HG03457 (cell line): ENCODE measurements around the gene NLRP11.
"Not testable (repeated sequence)": the region's sequence is repeated elsewhere in the genome, so short reads cannot be mapped to it uniquely, and the experiment has no call there.

Experiments
- ATAC-seq: cut with Tn5 transposase; IDR thresholded peaks from one replicate; pipeline ENCODE4 v1.9.1; 2021; ENCODE audit warnings: moderate number of reproducible peaks; ENCODE audit not compliant: unreplicated experiment

NLRP11 gene

GRCh38 chr19:55781112-55781511, 50.7 kb downstream of the NLRP11 start:
- ATAC-seq, result no peak

DNA sequence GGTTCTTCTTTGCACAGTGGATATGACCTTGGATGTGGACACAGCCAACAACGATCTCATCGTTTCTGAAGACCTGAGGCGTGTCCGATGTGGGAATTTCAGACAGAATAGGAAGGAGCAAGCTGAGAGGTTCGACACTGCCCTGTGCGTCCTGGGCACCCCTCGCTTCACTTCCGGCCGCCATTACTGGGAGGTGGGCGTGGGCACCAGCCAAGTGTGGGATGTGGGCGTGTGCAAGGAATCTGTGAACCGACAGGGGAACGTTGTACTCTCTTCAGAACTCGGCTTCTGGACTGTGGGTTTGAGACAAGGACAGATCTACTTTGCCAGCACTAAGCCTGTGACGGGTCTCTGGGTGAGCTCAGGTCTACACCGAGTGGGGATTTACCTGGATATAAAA, 53.5 kb downstream of the NLRP11 start:
- no peak for ATAC-seq

GRCh38 chr19:55777528-55777927, 54.3 kb downstream of the NLRP11 start:
- no peak for ATAC-seq

GRCh38 chr19:55769632-55770031, 62.2 kb downstream of the NLRP11 start:
- ATAC-seq, result not testable (repeated sequence)

GRCh38 chr19:55768818-55769217, 63.0 kb downstream of the NLRP11 start, which contains the start of gene RFPL4AL1:
RFPL4AL1 (plus strand) TSS chr19:55769118; CDS start chr19:55771805, 2,687 bp downstream.
- not testable (repeated sequence) for ATAC-seq

- ATAC-seq, result no peak
Observed at GRCh38 chr19:55766466-55766865, 65.3 kb downstream of the NLRP11 start.

DNA sequence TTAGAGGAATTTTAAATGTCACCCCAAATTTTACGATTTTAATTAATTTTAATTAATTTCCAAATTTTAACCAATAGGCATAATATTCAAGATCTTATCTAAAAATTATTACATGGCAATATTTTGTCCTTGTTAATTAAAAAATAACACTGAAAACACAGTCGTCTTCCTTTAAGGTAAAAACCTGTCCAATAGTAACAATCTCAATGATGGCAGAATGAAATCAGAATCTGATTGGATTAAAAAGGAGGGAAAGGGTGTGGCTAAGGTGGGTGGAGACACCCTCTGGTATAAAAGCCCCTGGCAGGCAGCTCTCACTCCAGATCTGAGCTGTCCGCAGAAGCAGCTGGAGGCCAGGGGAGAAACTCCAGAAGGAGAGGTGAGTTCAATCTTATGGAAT, 73.0 kb downstream of the NLRP11 start, which contains the start of gene RFPL4A:
Gene RFPL4A, plus strand, starts transcription at position 301 of the 400 bp plus-strand sequence. CDS start 2,704 bp downstream, outside the sequence.
- ATAC-seq, result not testable (repeated sequence)

- ATAC-seq, result not testable (repeated sequence)
Observed at GRCh38 chr19:55756808-55757207, 75.0 kb downstream of the NLRP11 start.

GRCh38 chr19:55753401-55753800, 78.4 kb downstream of the NLRP11 start:
- ATAC-seq, result no peak

DNA sequence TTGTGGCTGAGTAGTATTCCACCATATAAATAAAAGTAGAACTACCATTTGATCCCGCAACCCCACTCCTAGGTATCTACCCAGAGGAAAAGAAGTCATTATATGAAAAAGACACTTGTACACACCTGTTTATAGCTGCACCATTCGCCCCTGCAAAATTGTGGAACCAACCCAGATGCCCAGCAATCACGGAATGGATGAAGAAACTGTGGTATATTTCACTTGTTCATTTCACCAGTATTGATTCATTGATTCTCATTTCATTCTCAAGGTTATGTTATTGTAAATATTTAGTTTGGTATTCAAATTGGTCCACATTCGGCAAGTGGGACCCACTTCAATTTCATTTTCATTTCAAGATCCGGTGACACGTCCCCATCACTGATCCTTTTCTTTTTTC, 81.1 kb downstream of the NLRP11 start:
- ATAC-seq, result no peak

- no peak for ATAC-seq
Observed at GRCh38 chr19:55738302-55738701, 93.5 kb downstream of the NLRP11 start, which contains the start of gene NLRP9. NLRP9 (minus strand) TSS chr19:55738402; CDS start chr19:55738374, 28 bp downstream.
